DMS 273 treated with DMSO at 0.1 percent for 48 hours (cell line): ENCODE results near the gene SPI1.
"Not testable (repeated sequence)": the region's sequence is repeated elsewhere in the genome, so short reads cannot be mapped to it uniquely, and the experiment has no call there.

ENCODE experiments used
- DNase-seq: peaks from one replicate; lab custom pipeline; 2025; lab: John Stamatoyannopoulos, UW

SPI1 gene

DNA sequence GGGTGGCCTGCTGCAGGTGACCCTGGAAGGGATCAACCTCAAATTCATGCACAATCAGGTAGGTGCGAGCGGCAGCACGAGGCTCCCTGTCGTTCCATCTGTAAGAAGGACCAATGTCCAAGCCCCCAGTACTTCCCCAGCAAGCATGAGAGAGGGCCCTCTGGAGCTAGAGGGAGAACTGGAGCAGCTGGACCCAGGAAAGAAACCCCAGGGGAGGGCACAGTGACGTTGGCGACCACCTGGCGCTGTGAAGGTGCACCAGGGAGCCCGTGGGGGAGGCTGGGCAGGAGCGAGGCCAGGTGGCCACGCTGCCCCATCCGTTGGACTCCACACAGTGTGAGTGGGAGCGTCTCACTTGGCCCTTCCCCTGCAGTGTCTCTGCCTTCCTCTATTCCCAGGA, 53.8 kb downstream of the SPI1 start:
- no peak for DNase-seq

- no peak for DNase-seq
Measured at GRCh38 chr11:47318166-47318565, 60.2 kb downstream of the SPI1 start.

DNA sequence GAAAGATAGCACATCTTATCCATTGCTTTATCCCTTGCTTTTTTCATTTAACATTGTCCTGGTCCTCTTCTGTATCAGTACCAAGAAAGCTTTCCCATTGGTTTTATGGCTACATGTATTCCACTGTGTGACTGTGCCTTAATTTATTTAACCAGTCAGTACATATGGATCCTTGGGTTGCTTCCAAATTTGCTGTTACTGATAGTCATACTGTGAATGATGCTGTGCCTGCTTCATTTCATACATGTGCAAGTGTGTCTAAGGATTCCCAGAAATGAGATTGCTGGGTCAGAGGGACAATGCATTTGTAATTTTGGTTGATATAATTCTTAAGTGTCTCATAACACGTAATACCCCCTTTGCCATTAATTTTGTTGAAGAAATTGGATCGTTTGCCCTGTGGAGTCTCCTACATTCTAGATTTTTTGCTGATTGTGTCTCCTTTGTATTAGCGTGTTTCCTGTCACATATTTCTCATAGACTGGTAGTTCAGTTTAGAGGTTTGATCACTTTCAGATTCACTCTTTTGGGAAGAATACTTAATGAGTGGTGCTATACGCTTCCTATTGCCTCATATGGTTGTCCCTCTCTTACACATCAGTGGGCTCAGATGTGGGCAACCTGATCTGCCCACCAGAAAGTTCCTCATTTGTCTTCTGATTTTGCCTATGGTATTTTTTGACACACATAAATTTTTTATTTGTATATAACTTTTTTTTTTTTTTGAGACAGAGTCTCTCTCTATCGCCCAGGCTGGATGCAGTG, 61.1 kb downstream of the SPI1 start:
- DNase-seq: no peak

- DNase-seq: not testable (repeated sequence)
Measured at GRCh38 chr11:47316501-47316900, 61.8 kb downstream of the SPI1 start.

DNA sequence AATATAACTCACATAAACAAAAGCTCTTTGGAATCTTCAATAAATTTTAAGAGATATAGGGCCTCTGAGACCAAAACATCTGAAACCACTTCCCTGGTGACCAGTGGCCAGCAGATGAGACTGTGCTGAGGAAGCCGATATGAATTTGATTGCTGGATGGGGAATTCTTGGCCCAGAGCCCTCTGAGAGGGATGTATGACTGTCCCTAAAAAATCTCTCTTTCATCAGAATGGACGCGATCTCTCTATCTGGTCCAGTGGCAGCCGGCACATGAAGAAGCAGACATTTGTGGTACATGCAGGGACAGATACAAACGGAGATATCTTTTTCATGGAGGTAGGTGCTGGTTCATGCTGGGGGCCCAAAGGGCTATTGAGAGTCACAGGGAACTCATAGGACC, 63.4 kb downstream of the SPI1 start:
- DNase-seq: no peak

DNA sequence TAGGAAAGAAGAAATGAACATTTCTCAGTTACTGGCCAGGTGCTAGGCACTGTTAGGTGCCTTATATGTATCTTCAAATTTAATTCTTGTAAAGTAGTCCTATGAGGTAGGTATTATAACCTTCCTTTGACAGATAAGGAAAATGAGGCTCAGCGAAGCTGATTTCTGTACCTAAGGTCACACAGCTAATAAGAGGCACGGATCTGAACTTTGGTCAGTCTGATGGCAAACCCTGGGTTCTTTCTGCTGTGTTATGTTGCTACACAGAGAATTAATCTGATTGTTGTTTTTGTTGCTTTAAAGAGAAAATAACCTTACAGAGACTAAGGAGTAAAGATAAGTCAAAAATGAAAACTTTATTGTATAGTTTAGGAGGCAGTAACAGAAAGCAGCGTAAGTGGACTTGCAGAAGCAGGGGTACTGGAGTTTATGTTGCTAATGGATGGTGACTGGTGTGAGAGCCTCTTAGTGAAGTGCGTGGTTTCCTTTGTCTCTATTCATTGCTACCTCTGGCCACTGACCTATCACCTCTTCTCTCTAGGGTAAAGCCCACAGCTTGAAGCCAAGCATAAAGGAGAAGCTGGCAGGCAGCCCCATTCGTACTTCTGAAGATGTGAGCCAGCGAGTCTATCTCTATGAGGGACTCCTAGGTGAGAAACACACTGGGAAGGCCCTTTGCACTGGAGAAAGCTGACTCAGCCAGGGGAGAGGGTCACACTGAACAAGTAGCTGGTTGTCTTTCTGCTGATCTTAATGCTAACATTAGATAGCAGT, 70.1 kb downstream of the SPI1 start:
- no peak for DNase-seq

GRCh38 chr11:47306484-47306844, 71.9 kb downstream of the SPI1 start:
- peak; percentile 47 for DNase-seq

DNA sequence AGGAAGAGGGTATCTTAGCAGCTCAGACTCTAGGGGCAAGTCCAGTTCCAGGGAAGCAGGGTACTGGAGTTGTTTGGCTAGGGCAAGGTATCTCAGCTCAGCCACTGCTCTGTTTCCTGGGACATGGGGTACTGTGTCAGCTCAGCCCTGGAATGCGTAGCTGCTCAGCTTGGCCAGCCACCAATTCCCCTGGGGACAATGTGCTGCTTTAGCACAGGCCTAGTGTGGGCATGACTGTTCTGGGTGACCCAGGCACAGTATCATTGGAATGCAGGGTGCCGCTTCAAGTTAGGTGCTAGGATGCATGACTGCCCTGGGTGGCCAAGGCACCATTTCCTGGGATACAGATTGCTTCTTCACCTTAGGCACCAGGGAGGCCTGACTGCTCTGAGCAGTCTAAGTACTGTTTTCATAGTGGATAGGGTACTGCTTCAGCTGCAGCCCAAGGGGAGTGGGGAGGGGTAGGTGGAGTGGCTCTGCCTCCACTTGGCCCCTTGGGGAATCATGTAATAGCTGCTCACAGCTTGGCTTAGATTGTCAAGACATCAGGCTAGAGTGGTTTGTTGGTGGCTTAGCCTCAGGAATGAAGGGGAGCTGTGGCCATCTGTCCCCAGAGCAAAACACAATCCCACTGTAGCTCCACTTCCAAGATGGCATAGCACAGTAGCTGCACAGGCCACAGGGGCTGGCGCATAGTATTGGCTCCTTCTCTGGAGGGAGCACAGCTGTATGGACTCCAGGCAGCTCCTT, 72.4 kb downstream of the SPI1 start:
- peak; percentile 49 for DNase-seq
